ENCODE results near the gene CCR5. TPM values are rescaled to one million over a fixed set of nuclear protein-coding genes. Genes with fewer than 3 reads are reported as not detected.

The CCR5 gene
- total and polyA plus RNA-seq, 2 of the 13 experiments (the other 11 are each of a cell fraction or from before 2014, with no cell fraction given), result not detected

DNA sequence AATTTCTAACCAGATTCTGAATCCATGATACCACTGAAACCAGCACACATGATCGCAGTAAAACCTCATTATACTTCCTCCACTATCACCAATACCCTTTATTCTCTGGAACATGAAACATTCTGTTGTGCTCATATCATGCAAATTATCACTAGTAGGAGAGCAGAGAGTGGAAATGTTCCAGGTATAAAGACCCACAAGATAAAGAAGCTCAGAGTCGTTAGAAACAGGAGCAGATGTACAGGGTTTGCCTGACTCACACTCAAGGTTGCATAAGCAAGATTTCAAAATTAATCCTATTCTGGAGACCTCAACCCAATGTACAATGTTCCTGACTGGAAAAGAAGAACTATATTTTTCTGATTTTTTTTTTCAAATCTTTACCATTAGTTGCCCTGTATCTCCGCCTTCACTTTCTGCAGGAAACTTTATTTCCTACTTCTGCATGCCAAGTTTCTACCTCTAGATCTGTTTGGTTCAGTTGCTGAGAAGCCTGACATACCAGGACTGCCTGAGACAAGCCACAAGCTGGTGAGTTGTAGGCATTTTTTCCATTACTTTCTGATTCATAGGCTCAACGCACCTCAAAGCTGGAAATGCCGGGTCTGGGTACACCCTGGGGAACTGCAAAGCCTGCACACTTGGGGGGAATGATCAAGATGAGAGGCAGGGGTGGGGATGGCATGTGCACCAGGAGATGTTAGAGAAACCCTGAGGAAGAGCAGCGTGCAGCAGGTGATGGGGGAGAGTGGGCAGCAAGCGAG, 16.9 kb upstream of the CCR5 start, which contains the start of gene CCR2:
Gene CCR2 (plus strand): TSS at position 465 of the 764 bp plus-strand sequence. CDS start 3,417 bp downstream, outside the sequence.
- no peak within 1 kb of the TSS for H3K27ac ChIP-seq (ENCODE audit: extremely low read length, insufficient read depth, low read length)
- H3K4me2 ChIP-seq (ENCODE audit: low read depth, low read length), result no peak within 1 kb of the TSS
- no TSS peak for BruUV-seq (replicated peaks)
- H3K4me1 ChIP-seq (ENCODE audit: insufficient read depth, low read length), result no peaks in the 10 kb centered on the region
- H3K9ac ChIP-seq (ENCODE audit: insufficient read depth, low read depth, low read length), result no peak within 1 kb of the TSS
- ChIA-PET POLR2A (no interaction called here), CTCF (ENCODE audit: low intra/inter-chr PET ratio, low total read pairs) (no interaction called here)
- no peaks in the 10 kb centered on the region for H4K20me1 ChIP-seq (ENCODE audit: insufficient read depth, low read length)
- H3K9me3 ChIP-seq (ENCODE audit: low read length), result no peaks in the 10 kb centered on the region
- H3K4me3 ChIP-seq (replicated peaks in 1 of 3; ENCODE audit: insufficient read depth in 1 of 3, low read depth in 2 of 3, low read length in 3 of 3), result no peak within 1 kb of the TSS
- no peak for DNase-seq (ENCODE audit: low spot score)
- no peak within 1 kb of the TSS for H2AFZ ChIP-seq (ENCODE audit: low read length)
- H3K79me2 ChIP-seq (ENCODE audit: insufficient read depth, low read length), result no peaks in the 10 kb centered on the region
- no peaks in the 10 kb centered on the region for H3K36me3 ChIP-seq (replicated peaks in 1 of 2; ENCODE audit: control insufficient read depth in 1 of 2, insufficient read depth in 2 of 2, low read length in 2 of 2)
- ATAC-seq, result no peak
- no peak for TF ChIP-seq ZNF557 (CRISPR knock-in tag; IDR thresholded peaks at IDR 0.05)
- TF ChIP-seq, protein P1, sequence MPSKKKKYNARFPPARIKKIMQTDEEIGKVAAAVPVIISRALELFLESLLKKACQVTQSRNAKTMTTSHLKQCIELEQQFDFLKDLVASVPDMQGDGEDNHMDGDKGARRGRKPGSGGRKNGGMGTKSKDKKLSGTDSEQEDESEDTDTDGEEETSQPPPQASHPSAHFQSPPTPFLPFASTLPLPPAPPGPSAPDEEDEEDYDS (CRISPR knock-in tag; IDR thresholded peaks at IDR 0.05), result no peak
- peaks cover 0 to 7% of the 10 kb centered on the region in 2 experiments; a peak in 2 of 5 replicates for H3K27me3 ChIP-seq (ENCODE audit: control insufficient read depth in 1 of 2, insufficient read depth in 2 of 2, low read length in 2 of 2)
- in situ Hi-C loops (cut with HindIII; ENCODE audit: extremely low pct_ligation_motif_present, low pct_unique_long_range_greater_than_20kb), result no loop called here
- 3% methylated on average over 7 of the region's 7 CpGs for WGBS (ENCODE audit: low lambda C conversion rate)
- intact Hi-C loops (cut with micrococcal nuclease; ENCODE audit: unreplicated experiment), result no loop called here
- FAIRE-seq, result no peak

DNA sequence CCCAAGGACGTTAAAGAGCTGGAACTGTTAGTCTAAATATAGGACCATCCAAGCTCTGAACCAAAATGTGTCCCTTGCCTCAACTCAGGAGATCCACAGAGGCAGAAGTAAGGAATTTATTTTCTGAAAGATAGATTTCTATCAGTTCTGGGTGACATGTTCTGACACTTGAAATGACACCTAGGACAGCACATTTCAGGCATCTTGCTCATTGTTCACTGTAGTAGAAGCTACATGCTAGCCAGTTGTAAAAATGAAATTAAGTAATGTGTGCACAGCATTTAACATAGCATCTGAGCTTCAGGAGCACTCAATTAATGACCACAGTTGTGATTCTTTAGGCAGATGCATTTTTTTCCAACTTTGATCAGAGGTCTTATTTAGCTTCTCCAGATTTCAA, 16.3 kb upstream of the CCR5 start:
- FAIRE-seq, result no peak
- BruUV-seq (replicated peaks), result no TSS peak

More for the DNA sequence above, 16.3 kb upstream of the CCR5 start:
- in situ Hi-C loops (cut with HindIII; ENCODE audit: extremely low pct_ligation_motif_present, low pct_unique_long_range_greater_than_20kb) (no loop called here), intact Hi-C loops (cut with micrococcal nuclease; ENCODE audit: unreplicated experiment) (no loop called here)
- Histone ChIP-seq H4K20me1 (ENCODE audit: insufficient read depth, low read length) (no peaks in the 10 kb centered on the region), H3K27ac (ENCODE audit: extremely low read length, insufficient read depth, low read length) (no peak overlapping the region), H2AFZ (ENCODE audit: low read length) (no peak overlapping the region), H3K4me2 (ENCODE audit: low read depth, low read length) (no peak overlapping the region), H3K36me3 (replicated peaks in 1 of 2; ENCODE audit: control insufficient read depth in 1 of 2, insufficient read depth in 2 of 2, low read length in 2 of 2) (no peaks in the 10 kb centered on the region), H3K4me3 (replicated peaks in 1 of 3; ENCODE audit: insufficient read depth in 1 of 3, low read depth in 2 of 3, low read length in 3 of 3) (no peak overlapping the region), H3K9ac (ENCODE audit: insufficient read depth, low read depth, low read length) (no peak overlapping the region), H3K79me2 (ENCODE audit: insufficient read depth, low read length) (no peaks in the 10 kb centered on the region), H3K9me3 (ENCODE audit: low read length) (no peaks in the 10 kb centered on the region), H3K4me1 (ENCODE audit: insufficient read depth, low read length) (no peaks in the 10 kb centered on the region), H3K27me3 (ENCODE audit: control insufficient read depth in 1 of 2, insufficient read depth in 2 of 2, low read length in 2 of 2) (peaks cover 0 to 9% of the 10 kb centered on the region in 2 experiments; a peak in 2 of 5 replicates)
- ChIA-PET CTCF (ENCODE audit: low intra/inter-chr PET ratio, low total read pairs) (no interaction called here), POLR2A (no interaction called here)
- ATAC-seq, result no peak
- WGBS (ENCODE audit: low lambda C conversion rate), result 0% methylated on average over 1 of the region's 1 CpG
- TF ChIP-seq SMARCE1 (IDR thresholded peaks at IDR 0.05; ENCODE audit: borderline replicate concordance) (no peak), SKI (IDR thresholded peaks at IDR 0.05; ENCODE audit: partially characterized antibody) (no peak), ZNF329 (CRISPR knock-in tag; IDR thresholded peaks at IDR 0.05; ENCODE audit: low read depth) (no peak), PAX8 (CRISPR knock-in tag; IDR thresholded peaks at IDR 0.05; ENCODE audit: borderline replicate concordance) (no peak), CHCHD3 (CRISPR knock-in tag; IDR thresholded peaks at IDR 0.05) (no peak), SP140L (CRISPR knock-in tag; IDR thresholded peaks at IDR 0.05; ENCODE audit: borderline replicate concordance) (no peak), ZBTB8A (CRISPR knock-in tag; IDR thresholded peaks at IDR 0.05; ENCODE audit: borderline replicate concordance, low read depth) (no peak), KLF13 (CRISPR knock-in tag; IDR thresholded peaks at IDR 0.05) (no peak), ZNF850 (CRISPR knock-in tag; conservative IDR thresholded peaks at IDR 0.05) (no peak), SNAPC2 (CRISPR knock-in tag; IDR thresholded peaks at IDR 0.05) (no peak)
- TF ChIP-seq, protein P2, sequence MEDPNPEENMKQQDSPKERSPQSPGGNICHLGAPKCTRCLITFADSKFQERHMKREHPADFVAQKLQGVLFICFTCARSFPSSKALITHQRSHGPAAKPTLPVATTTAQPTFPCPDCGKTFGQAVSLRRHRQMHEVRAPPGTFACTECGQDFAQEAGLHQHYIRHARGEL (CRISPR knock-in tag; IDR thresholded peaks at IDR 0.05), result no peak
- TF ChIP-seq, protein P3, sequence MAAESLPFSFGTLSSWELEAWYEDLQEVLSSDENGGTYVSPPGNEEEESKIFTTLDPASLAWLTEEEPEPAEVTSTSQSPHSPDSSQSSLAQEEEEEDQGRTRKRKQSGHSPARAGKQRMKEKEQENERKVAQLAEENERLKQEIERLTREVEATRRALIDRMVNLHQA (CRISPR knock-in tag; IDR thresholded peaks at IDR 0.05), result no peak
- no peak for DNase-seq (ENCODE audit: low spot score)
